Measurements from ENCODE around the gene PPP1R9B.

Gene PPP1R9B

GRCh38 chr17:50171371-50172071 is 21.0 kb upstream of the PPP1R9B start:
- no peak for DNase-seq

- DNase-seq = peak; percentile 18
Measured at GRCh38 chr17:50170662-50171370, 20.3 kb upstream of the PPP1R9B start.

DNA sequence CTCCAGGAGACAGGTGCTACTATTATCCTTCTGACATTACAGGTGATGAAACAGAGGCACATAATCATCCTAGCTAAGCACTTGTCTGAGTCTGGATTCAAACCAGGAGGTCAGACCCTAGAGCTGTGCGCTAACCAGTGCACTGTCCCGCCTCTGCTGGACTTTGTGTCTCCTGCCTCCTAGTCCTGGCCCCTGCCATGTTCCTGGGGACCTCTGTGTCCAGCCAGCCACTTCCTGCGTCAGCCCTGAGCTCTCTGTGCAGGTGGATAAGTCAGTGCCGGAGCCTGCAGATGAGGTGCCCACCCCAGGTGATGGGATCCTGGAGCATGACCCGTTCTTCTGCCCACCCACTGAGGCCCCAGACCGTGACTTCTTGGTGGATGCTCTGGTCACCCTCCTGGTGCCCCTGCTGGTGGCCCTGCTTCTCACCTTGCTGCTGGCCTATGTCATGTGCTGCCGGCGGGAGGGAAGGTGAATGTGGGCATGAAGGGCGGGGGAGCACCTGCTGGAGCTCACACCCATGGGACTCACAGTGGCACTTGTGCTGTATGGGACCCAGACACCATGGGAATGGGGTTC is 19.5 kb upstream of the PPP1R9B start:
- no peak for DNase-seq

DNA sequence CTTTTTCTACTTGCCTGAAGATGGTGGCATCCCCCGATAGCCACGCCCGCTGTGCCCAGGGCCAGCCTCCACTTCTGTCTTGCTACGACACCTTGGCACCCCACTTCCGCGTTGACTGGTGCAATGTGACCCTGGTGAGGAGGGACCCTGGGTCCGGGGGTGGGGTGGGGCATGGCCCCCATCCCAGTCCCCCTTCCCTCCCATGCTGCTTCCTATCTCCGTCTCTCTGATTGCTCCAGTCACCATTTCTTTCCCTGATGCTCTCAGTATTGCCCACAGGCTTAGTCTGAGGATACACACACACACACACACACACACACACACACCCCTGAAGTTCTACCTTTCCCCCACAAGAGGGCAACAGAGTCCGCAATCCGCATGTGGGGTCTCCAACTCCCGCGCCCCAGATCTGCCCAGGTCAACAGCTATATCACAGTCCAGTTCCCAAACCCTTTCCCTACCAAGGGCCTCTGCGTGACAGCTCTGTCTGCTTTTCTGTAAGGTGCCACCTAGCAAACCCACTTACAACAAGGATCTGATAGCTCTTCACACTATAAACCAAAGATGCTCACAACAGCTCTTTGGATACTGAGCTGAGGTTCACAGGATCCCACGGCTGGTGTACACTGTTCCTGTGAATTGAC is 18.8 kb upstream of the PPP1R9B start:
- DNase-seq = peak; percentile 34

GRCh38 chr17:50168319-50168718 is 17.8 kb upstream of the PPP1R9B start:
- DNase-seq = no peak

- no peak for DNase-seq
Measured at GRCh38 chr17:50167371-50167770, 16.9 kb upstream of the PPP1R9B start.

GRCh38 chr17:50166518-50167181 is 16.2 kb upstream of the PPP1R9B start:
- no peak for DNase-seq

DNA sequence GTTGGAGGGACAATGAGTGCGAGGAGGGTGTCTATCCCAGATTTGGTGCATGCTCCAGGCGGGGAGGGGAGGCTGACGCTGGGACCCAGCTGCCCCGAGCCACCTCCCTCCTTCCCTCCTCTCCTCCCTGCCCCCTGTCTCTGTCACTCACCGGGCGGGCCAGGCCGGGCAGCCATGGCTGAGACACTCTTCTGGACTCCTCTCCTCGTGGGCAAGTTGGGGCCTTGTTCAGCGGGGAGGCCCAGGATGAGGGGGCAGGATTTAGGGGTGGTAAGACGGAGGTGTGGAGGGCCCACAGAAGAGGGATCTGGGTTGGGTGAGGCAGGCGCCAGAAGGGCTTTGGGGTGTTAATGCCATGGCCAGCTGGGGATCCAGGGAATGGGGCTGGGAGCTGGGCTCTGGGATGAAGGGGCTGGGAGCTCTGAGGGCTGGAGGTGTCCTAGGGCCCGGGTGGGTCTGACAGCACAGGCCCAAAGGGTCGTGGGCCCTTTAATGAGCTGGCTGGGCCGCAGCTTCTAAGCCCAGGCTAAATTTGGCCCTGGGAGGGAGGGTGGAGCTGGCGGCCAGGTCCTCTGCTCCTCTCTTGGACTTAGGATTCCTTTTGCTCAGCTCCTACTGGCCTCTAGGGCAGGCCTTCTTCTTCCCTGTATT is 15.5 kb upstream of the PPP1R9B start, which contains the start of gene SGCA:
TSS of gene SGCA (plus strand) at position 139 of the 651 bp plus-strand sequence. CDS start at position 175, 36 bp downstream.
- no peak for DNase-seq

- DNase-seq = no peak
Measured at GRCh38 chr17:50165466-50165865, 15.0 kb upstream of the PPP1R9B start.

- no peak for DNase-seq
Measured at GRCh38 chr17:50165066-50165465, 14.6 kb upstream of the PPP1R9B start.

DNA sequence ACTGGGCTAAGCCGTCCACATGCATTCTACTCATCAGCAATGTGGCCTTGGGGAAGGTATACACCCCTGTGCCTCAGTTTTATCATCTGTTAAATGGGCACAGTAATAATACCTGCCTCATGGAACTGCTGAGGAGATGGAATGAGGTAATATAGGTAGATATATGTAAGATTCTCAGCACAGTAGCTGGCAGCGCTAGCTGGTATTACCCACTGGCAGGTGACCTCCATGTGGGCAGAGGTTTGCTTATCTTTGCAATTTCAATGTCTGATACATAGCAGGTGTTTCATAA is 14.2 kb upstream of the PPP1R9B start:
- DNase-seq = no peak

GRCh38 chr17:50163843-50164696 is 13.6 kb upstream of the PPP1R9B start:
- DNase-seq = no peak

DNA sequence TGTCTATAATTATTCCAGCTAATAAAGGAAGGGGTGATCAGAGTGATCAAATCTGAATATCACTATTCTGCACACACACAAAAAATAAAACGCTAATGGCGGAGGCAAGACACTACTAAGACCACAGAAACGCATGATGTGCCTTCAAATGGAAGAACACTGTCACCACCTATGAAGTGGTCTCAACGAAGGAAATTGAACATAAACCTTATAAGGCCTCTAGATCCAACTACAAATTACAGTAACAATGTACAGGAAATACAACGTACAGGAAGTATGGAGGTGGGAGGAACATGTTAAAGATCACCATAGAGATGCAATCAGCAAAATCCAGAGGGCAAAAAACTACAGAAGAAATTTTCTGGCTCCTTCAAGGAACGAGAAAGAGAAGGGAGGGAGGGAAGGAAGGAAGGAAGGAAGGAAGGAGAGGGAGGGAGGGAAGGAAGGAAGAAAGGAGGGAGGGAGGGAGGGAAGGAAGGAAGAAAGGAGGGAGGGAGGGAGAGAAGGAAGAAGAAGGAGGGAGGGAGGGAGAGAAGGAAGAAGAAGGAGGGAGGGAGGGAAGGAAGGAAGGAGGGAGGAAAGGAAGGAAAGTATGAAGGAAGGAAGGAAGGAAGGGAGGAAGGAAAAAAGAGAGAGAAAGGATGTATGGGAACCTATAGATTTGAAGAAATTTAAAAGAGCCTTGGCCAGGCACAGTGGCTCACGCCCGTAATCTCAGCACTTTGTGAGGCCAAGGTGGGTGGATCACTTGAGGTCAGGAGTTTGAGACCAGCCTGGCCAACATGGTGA is 12.2 kb upstream of the PPP1R9B start:
- no peak for DNase-seq

DNA sequence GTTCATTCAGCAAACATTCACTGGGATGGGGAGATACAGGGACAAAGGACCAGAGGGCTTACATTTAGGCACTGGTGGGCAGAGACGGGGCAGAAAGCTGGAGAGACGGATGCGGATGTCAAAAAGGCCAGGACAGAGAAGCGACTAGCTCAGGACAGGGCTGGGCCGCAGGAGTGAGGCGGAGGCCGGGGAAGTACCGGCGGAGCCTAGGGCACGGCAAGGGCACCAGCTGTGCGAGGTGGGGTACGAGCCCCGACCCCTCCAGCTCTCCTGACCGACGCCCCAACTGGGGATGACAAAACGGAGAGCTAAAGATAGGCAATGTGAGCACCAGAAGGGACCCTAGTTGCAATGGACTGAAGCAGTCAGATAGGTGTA is 11.4 kb upstream of the PPP1R9B start:
- no peak for DNase-seq

DNA sequence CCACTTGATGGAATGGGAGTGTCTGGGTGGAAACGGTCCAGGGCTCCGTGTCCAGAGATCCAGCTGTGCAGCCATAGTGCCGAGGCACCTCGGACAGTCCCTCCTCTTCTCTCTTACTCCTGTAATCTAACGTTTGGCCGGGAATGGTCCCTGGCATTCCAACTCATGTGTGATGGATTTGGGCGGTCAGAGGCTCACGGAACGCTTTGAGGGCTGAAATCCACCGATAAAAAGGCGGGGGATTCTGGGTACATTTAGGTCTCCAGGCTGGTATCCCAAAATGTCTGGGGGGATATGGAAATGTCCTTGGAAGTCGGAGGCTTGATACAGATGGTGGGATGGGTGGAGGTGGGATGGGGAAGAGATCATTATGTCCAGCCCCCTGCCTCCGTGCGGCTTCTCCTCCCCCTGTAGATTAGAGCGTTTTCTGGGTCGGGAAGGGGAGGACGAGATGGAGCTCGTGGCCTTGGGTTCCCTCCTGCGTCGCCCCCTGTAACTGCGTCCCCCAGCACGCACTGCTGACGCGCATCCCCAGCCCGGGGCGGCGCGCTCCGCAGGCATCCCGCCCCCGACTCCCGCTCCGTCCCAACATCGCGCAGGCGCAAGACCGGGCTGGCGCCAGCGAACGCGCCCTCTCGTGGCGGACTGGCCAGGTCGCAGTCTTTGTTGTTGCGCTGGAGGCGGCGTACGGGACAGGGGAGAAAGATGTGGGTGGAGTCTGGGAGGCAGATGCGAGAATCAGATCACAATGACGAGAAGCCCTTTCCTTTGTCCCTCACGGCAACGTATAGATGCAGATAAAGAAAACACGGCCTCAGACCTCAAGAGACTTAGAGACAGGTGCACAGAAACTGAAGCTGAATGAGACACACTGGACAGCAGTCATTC is 10.8 kb upstream of the PPP1R9B start:
- peak; percentile 90 for DNase-seq

GRCh38 chr17:50157891-50158290 is 7.4 kb upstream of the PPP1R9B start:
- DNase-seq = no peak

DNA sequence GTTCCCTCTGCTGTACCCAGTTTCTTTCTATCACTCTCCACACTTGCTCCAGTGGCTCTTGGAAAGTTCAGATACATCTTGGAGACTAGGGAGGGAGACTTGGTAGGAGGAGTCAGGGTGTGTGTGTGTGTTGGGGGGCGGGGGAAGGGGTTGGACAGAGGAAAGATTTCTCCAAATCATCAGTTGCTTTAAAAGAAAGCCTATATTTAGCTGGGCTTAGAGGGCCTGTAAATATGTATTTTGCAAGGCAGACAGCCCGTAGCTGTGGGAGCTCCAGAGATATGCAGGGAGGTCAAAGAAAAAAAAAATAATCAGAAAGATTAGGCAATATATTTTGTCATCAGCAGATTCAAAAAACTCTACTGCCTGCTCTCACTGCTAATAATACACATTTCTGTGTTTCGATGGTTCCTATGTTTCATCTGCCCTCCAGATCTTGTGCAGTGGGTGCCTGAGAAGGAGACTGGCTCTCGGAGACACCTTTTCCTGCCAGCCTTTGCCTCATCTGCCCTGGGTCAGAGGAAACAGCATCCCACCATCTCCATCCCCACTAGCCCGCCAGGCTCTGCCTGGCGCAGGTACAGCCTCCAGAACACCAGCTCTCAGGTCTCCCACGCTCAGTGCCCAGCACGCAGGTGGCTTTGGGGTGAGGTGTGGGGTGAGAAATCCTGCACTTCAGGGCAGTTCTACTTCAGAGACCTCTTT is 4.8 kb upstream of the PPP1R9B start:
- DNase-seq = no peak

- no peak for DNase-seq
Measured at GRCh38 chr17:50154604-50155003, 4.1 kb upstream of the PPP1R9B start.

All from stimulated activated naive CD4-positive, alpha-beta T cell treated with Interleukin-2 at 50 U/mL for 16 hours (primary cell).